Measurements from ENCODE around the gene KIAA1586.

The KIAA1586 gene

DNA sequence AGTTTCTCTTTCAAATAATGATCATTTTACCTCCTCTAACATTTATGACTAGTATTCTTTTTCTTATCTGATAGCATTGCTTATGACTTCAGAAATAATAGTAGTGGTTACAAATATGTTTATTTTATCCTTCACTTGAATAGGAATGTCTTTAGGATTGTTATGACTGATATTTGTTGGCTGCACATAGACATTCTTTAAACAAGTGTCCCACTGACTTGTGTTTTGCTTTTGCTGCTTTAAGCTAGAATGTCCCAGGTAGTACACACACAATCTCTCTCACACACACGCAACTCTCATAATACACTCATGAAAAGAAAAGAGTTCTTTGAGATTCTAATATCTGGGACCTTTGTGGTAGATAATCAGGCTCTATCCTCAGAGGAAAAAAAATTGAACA lies 21.6 kb downstream of the KIAA1586 start:
- no peaks in the 10 kb centered on the region for H3F3A ChIP-seq (ENCODE audit: low read depth)
- TF ChIP-seq EZH2phosphoT487 (IDR thresholded peaks at IDR 0.05; ENCODE audit: borderline replicate concordance), result no peak
- TF ChIP-seq, protein P1, sequence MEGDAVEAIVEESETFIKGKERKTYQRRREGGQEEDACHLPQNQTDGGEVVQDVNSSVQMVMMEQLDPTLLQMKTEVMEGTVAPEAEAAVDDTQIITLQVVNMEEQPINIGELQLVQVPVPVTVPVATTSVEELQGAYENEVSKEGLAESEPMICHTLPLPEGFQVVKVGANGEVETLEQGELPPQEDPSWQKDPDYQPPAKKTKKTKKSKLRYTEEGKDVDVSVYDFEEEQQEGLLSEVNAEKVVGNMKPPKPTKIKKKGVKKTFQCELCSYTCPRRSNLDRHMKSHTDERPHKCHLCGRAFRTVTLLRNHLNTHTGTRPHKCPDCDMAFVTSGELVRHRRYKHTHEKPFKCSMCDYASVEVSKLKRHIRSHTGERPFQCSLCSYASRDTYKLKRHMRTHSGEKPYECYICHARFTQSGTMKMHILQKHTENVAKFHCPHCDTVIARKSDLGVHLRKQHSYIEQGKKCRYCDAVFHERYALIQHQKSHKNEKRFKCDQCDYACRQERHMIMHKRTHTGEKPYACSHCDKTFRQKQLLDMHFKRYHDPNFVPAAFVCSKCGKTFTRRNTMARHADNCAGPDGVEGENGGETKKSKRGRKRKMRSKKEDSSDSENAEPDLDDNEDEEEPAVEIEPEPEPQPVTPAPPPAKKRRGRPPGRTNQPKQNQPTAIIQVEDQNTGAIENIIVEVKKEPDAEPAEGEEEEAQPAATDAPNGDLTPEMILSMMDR (conservative IDR thresholded peaks at IDR 0.05; ENCODE audit: low read length), result no peak
- no peak overlapping the region for H3K4me2 ChIP-seq (ENCODE audit: low read depth, low read length, poor library complexity, severe bottlenecking)
- H4K20me1 ChIP-seq (ENCODE audit: insufficient read depth, low read length, poor library complexity, severe bottlenecking), result no peaks in the 10 kb centered on the region
- no peaks in the 10 kb centered on the region for H3K4me1 ChIP-seq (ENCODE audit: insufficient read depth, low read length, poor library complexity, severe bottlenecking)
- H3K27me3 ChIP-seq (ENCODE audit: insufficient read depth, low read length, poor library complexity, severe bottlenecking), result no peaks in the 10 kb centered on the region
- H3K9me2 ChIP-seq (replicated peaks; ENCODE audit: low read depth, low read length), result no peaks in the 10 kb centered on the region
- no peaks in the 10 kb centered on the region for H3K9me3 ChIP-seq (ENCODE audit: insufficient read depth, low read depth, low read length)
- no peak overlapping the region for H2AFZ ChIP-seq (ENCODE audit: low read length)
- no peak overlapping the region for H3K9ac ChIP-seq (ENCODE audit: low read depth, low read length, poor library complexity, severe bottlenecking)
- no peak overlapping the region for H3K4me3 ChIP-seq (ENCODE audit: low read length, poor library complexity, severe bottlenecking)
- no peaks in the 10 kb centered on the region for H3K36me3 ChIP-seq (ENCODE audit: insufficient read depth, low read length)
- H3K79me2 ChIP-seq (ENCODE audit: insufficient read depth, low read length), result no peaks in the 10 kb centered on the region

GRCh38 chr6:57069228-57069627 lies 22.7 kb downstream of the KIAA1586 start:
- no peak overlapping the region for H2AFZ ChIP-seq (ENCODE audit: low read length)
- H4K20me1 ChIP-seq (ENCODE audit: insufficient read depth, low read length, poor library complexity, severe bottlenecking), result no peaks in the 10 kb centered on the region
- H3K4me2 ChIP-seq (ENCODE audit: low read depth, low read length, poor library complexity, severe bottlenecking), result no peak overlapping the region

GRCh38 chr6:57069920-57070331 lies 23.4 kb downstream of the KIAA1586 start:
- Histone ChIP-seq H3K9ac (ENCODE audit: low read depth, low read length, poor library complexity, severe bottlenecking) (no peak overlapping the region), H3F3A (ENCODE audit: low read depth) (no peaks in the 10 kb centered on the region), H3K79me2 (ENCODE audit: insufficient read depth, low read length) (no peaks in the 10 kb centered on the region), H3K36me3 (ENCODE audit: insufficient read depth, low read length) (no peaks in the 10 kb centered on the region), H3K4me2 (ENCODE audit: low read depth, low read length, poor library complexity, severe bottlenecking) (no peak overlapping the region), H4K20me1 (ENCODE audit: insufficient read depth, low read length, poor library complexity, severe bottlenecking) (no peaks in the 10 kb centered on the region), H2AFZ (ENCODE audit: low read length) (no peak overlapping the region), H3K27me3 (ENCODE audit: insufficient read depth, low read length, poor library complexity, severe bottlenecking) (no peaks in the 10 kb centered on the region), H3K9me3 (ENCODE audit: insufficient read depth, low read depth, low read length) (no peaks in the 10 kb centered on the region), H3K9me2 (replicated peaks; ENCODE audit: low read depth, low read length) (no peaks in the 10 kb centered on the region), H3K4me1 (ENCODE audit: insufficient read depth, low read length, poor library complexity, severe bottlenecking) (no peaks in the 10 kb centered on the region), H3K4me3 (ENCODE audit: low read length, poor library complexity, severe bottlenecking) (no peak overlapping the region)
- TF ChIP-seq, protein P1 (conservative IDR thresholded peaks at IDR 0.05; ENCODE audit: low read length), result no peak
- no peak for TF ChIP-seq EZH2phosphoT487 (IDR thresholded peaks at IDR 0.05; ENCODE audit: borderline replicate concordance)

More at GRCh38 chr6:57069228-57069627, 22.7 kb downstream of the KIAA1586 start:
- Histone ChIP-seq H3K36me3 (ENCODE audit: insufficient read depth, low read length) (no peaks in the 10 kb centered on the region), H3F3A (ENCODE audit: low read depth) (no peaks in the 10 kb centered on the region), H3K9me3 (ENCODE audit: insufficient read depth, low read depth, low read length) (no peaks in the 10 kb centered on the region), H3K27me3 (ENCODE audit: insufficient read depth, low read length, poor library complexity, severe bottlenecking) (no peaks in the 10 kb centered on the region), H3K4me1 (ENCODE audit: insufficient read depth, low read length, poor library complexity, severe bottlenecking) (no peaks in the 10 kb centered on the region), H3K9ac (ENCODE audit: low read depth, low read length, poor library complexity, severe bottlenecking) (no peak overlapping the region), H3K4me3 (ENCODE audit: low read length, poor library complexity, severe bottlenecking) (no peak overlapping the region), H3K79me2 (ENCODE audit: insufficient read depth, low read length) (no peaks in the 10 kb centered on the region), H3K9me2 (replicated peaks; ENCODE audit: low read depth, low read length) (no peaks in the 10 kb centered on the region)
- TF ChIP-seq, protein P1 (conservative IDR thresholded peaks at IDR 0.05; ENCODE audit: low read length), result no peak
- no peak for TF ChIP-seq EZH2phosphoT487 (IDR thresholded peaks at IDR 0.05; ENCODE audit: borderline replicate concordance)
